Transverse colon (tissue), 4 donors: ENCODE data around the gene NCAPG.

Experiments
- CTCF ChIP-seq, 5 experiments: fragments of 200-600 bp in 3 of 5; fragments of 450-650 bp in 2 of 5; sonication (generic) in 3 of 5; IDR thresholded peaks; 1 replicate in 2 of 5; 2 replicates in 3 of 5; pipeline ENCODE4 v1.5.1; 2016 to 2017; ENCODE audit warnings: antibody characterized with exemption in 5 of 5, inconsistent platforms in 3 of 5, mild to moderate bottlenecking in 2 of 5, moderate library complexity in 1 of 5
- EP300 ChIP-seq: sonication (generic); formaldehyde crosslinking; IDR thresholded peaks from one replicate; pipeline ENCODE4 v1.6.1; 2017; ENCODE audit warnings: antibody characterized with exemption, low read depth
- POLR2A ChIP-seq: fragments of 450-650 bp; IDR thresholded peaks from one replicate; pipeline ENCODE4 v1.6.1; 2016; ENCODE audit warnings: antibody characterized with exemption, mild to moderate bottlenecking, moderate library complexity
- POLR2AphosphoS5 ChIP-seq, 3 donors: sonication (generic); formaldehyde crosslinking; IDR thresholded peaks; one replicate each; pipeline ENCODE4 v1.6.1; 2016; ENCODE audit warnings: antibody characterized with exemption in 3 of 3

DNA sequence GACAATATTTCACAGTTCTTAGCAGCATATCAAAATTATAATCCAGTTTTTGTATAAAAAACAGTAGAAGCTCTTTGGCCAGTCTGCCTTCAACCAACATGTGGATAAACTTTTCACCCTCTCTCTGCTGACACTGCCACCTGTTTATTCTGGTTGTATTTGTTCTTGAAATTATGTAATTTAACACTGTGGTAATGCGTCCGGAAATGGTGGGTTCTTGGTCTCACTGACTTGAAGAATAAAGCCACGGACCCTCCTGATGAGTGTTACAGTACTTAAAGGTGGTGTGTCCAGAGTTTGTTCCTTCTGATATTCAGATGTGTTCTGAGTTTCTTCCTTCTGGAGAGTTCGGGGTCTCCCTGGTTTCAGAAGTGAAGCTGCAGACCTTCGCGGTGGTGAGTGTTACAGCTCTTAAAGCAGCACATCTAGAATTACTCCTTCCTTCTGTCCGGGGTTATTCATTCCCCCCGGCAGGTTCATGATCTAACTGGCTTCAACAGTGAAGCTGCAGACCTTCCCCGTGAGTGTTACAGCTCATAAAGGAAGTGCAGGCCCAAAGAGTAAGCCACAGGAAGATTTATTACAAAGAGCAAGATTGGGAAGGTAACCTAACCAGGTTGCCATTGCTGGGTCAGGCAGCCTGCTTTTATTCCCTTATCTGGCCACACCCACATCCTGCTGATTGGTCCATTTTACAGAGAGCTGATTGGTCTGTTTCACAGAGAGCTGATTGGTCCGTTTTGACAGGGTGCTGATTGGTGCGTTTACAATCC lies 45.1 kb upstream of the NCAPG start:
- TF ChIP-seq CTCF (IDR thresholded peaks at IDR 0.05) = no peak
- no peak for TF ChIP-seq POLR2AphosphoS5 (IDR thresholded peaks at IDR 0.05)
- no peak for TF ChIP-seq EP300
- TF ChIP-seq POLR2A = no peak
